ENCODE data around the gene MBD1.
"Not testable (repeated sequence)": the region's sequence is repeated elsewhere in the genome, so short reads cannot be mapped to it uniquely, and the experiment has no call there.

Gene MBD1

GRCh38 chr18:50293039-50293438, 11.7 kb upstream of the MBD1 start:
- DNase-seq (ENCODE audit: low spot score): no peak

- no peak for DNase-seq (ENCODE audit: low spot score)
Observed at GRCh38 chr18:50289108-50289443, 7.8 kb upstream of the MBD1 start.

- not testable (repeated sequence) for DNase-seq (ENCODE audit: low spot score)
Observed at GRCh38 chr18:50288348-50289107, 7.2 kb upstream of the MBD1 start.

GRCh38 chr18:50287441-50288347, 6.4 kb upstream of the MBD1 start, which contains the start of gene CXXC1:
Gene CXXC1, minus strand, starts transcription at chr18:50287692. Its CDS starts 103 bp downstream, at chr18:50287589.
- DNase-seq (ENCODE audit: low spot score): peak; percentile 82

GRCh38 chr18:50287028-50287440, 5.7 kb upstream of the MBD1 start:
- DNase-seq (ENCODE audit: low spot score): no peak

- DNase-seq (ENCODE audit: low spot score): no peak
Observed at GRCh38 chr18:50286391-50287027, 5.2 kb upstream of the MBD1 start.

GRCh38 chr18:50285631-50286321, 4.5 kb upstream of the MBD1 start:
- DNase-seq (ENCODE audit: low spot score): no peak

GRCh38 chr18:50285071-50285470, 3.7 kb upstream of the MBD1 start:
- no peak for DNase-seq (ENCODE audit: low spot score)

GRCh38 chr18:50284255-50284885, 3.0 kb upstream of the MBD1 start:
- DNase-seq (ENCODE audit: low spot score): no peak

- DNase-seq (ENCODE audit: low spot score): no peak
Observed at GRCh38 chr18:50283469-50284209, 2.3 kb upstream of the MBD1 start.

- DNase-seq (ENCODE audit: low spot score): no peak
Observed at GRCh38 chr18:50282521-50283335, 1.4 kb upstream of the MBD1 start.

GRCh38 chr18:50281972-50282520, 723 bp upstream of the MBD1 start:
- no peak for DNase-seq (ENCODE audit: low spot score)

GRCh38 chr18:50280707-50281294, 522 bp downstream of the MBD1 start:
- DNase-seq (ENCODE audit: low spot score): no peak

- no peak for DNase-seq (ENCODE audit: low spot score)
Observed at GRCh38 chr18:50279752-50280151, 1.6 kb downstream of the MBD1 start.

- DNase-seq (ENCODE audit: low spot score): no peak
Observed at GRCh38 chr18:50277942-50278341, 3.4 kb downstream of the MBD1 start.

- DNase-seq (ENCODE audit: low spot score): no peak
Observed at GRCh38 chr18:50276452-50276851, 4.9 kb downstream of the MBD1 start.

- DNase-seq (ENCODE audit: low spot score): no peak
Observed at GRCh38 chr18:50275503-50276036, 5.8 kb downstream of the MBD1 start.

- DNase-seq (ENCODE audit: low spot score): no peak
Observed at GRCh38 chr18:50274941-50275340, 6.4 kb downstream of the MBD1 start.

- no peak for DNase-seq (ENCODE audit: low spot score)
Observed at GRCh38 chr18:50274044-50274442, 7.3 kb downstream of the MBD1 start.
